Transverse colon (tissue), 4 donors: ENCODE results near the gene MAST4. TPM values are rescaled to one million over a fixed set of nuclear protein-coding genes. Genes with fewer than 3 reads are reported as not detected.

Source experiments
- DNase-seq: peaks from one replicate; pipeline ENCODE4 v3.0.0-alpha.2; 2019
- H3K27ac ChIP-seq, 4 donors: fragments of 200-600 bp; sonication (generic); 2 replicates each; pipeline ENCODE4 v1.5.1; 2016 to 2018; ENCODE audit warnings: inconsistent platforms in 4 of 4
- H3K27me3 ChIP-seq: fragments of 200-600 bp; sonication (generic); 2 replicates; pipeline ENCODE4 v1.5.1; 2017; ENCODE audit warnings: inconsistent platforms
- H3K36me3 ChIP-seq, 4 donors: fragments of 200-600 bp; sonication (generic); 2 replicates each; pipeline ENCODE4 v1.5.1; 2017 to 2019; ENCODE audit warnings: inconsistent platforms in 4 of 4
- H3K4me1 ChIP-seq, 4 donors: fragments of 200-600 bp; sonication (generic); 2 replicates each; pipeline ENCODE4 v1.5.1; 2017 to 2020; ENCODE audit warnings: inconsistent platforms in 4 of 4
- H3K4me3 ChIP-seq, 4 donors: fragments of 200-600 bp; sonication (generic); 1 replicate in 1 of 4; 2 replicates in 3 of 4; pipeline versions ENCODE4 v1.5.1 to v1.6.1; 2017 to 2019; ENCODE audit warnings: inconsistent platforms in 4 of 4
- H3K9me3 ChIP-seq, 2 donors: fragments of 200-600 bp; sonication (generic); 2 replicates each; pipeline ENCODE4 v1.5.1; 2017 to 2019; ENCODE audit warnings: inconsistent platforms in 2 of 2
- CTCF ChIP-seq, 5 experiments: fragments of 200-600 bp in 3 of 5; fragments of 450-650 bp in 2 of 5; sonication (generic) in 3 of 5; IDR thresholded peaks; 1 replicate in 2 of 5; 2 replicates in 3 of 5; pipeline ENCODE4 v1.5.1; 2016 to 2017; ENCODE audit warnings: antibody characterized with exemption in 5 of 5, inconsistent platforms in 3 of 5, mild to moderate bottlenecking in 2 of 5, moderate library complexity in 1 of 5
- EP300 ChIP-seq: sonication (generic); formaldehyde crosslinking; IDR thresholded peaks from one replicate; pipeline ENCODE4 v1.6.1; 2017; ENCODE audit warnings: antibody characterized with exemption, low read depth
- POLR2A ChIP-seq: fragments of 450-650 bp; IDR thresholded peaks from one replicate; pipeline ENCODE4 v1.6.1; 2016; ENCODE audit warnings: antibody characterized with exemption, mild to moderate bottlenecking, moderate library complexity
- POLR2AphosphoS5 ChIP-seq, 3 donors: sonication (generic); formaldehyde crosslinking; IDR thresholded peaks; one replicate each; pipeline ENCODE4 v1.6.1; 2016; ENCODE audit warnings: antibody characterized with exemption in 3 of 3
- WGBS, 2 donors: methylation state at CpG; one replicate each; pipeline ENCODE4 v1.1.5; 2018; ENCODE audit warnings: low coverage in 1 of 2; 5-methylcytosine and 5-hydroxymethylcytosine counted together
- in situ Hi-C, 4 donors: fragments of 200-750 bp; cut with MboI; loops; one replicate each; pipeline versions ENCODE4 v1.15.0 to v1.15.1; 2017; ENCODE audit warnings: low sequenced_read_pairs in 3 of 4, low pct_ligation_motif_present in 1 of 4, low pct_unique_long_range_greater_than_20kb in 1 of 4
- intact Hi-C: fragments of 100-400 bp; cut with DNase I; formaldehyde crosslinking; loops from one replicate; pipeline ENCODE4 v1.15.1; 2023; ENCODE audit warnings: low total_unique reads
- total RNA-seq, 4 donors: library from RNA; depleted of rRNA; stranded (reverse); fragments of >200 nt; gene quantifications; one replicate each; pipeline ENCODE4 v1.1.0, GENCODE V29; 2016

Gene MAST4
- total RNA-seq, 4 donors from 2014 or later = 20.3 to 46.8 (median 35.4) TPM

- H3K36me3 ChIP-seq = no peaks in the 10 kb centered on the region
- peaks cover 76% of the 10 kb centered on the region for H3K27me3 ChIP-seq
- no peak for TF ChIP-seq POLR2AphosphoS5 (IDR thresholded peaks at IDR 0.05)
- no peak for TF ChIP-seq EP300
- no peak for TF ChIP-seq CTCF (IDR thresholded peaks at IDR 0.05)
- no peak for TF ChIP-seq POLR2A
- 0% methylated on average over 3 to 34 of the region's 35 CpGs for WGBS, 2 donors
- peak; percentile 19 for DNase-seq
- H3K27ac ChIP-seq = no peak overlapping the region
- in situ Hi-C loops = no loop called here
- H3K9me3 ChIP-seq = no peaks in the 10 kb centered on the region
- intact Hi-C loops = no loop called here
- H3K4me1 ChIP-seq = peaks cover 0 to 21% (median 16%) of the 10 kb centered on the region in 4 donors
- H3K4me3 ChIP-seq = peak overlapping the region in 3 of 4 donors; percentile 48 to 93 (median 72)
These were observed 1.1 kb downstream of the MAST4 start for GRCh38 chr5:66597183-66597757.

GRCh38 chr5:66602621-66603020, 6.4 kb downstream of the MAST4 start:
- DNase-seq = no peak
- intact Hi-C loops (no loop called here), in situ Hi-C loops (no loop called here)
- Histone ChIP-seq H3K4me3 (no peak overlapping the region), H3K27ac (no peak overlapping the region), H3K27me3 (peaks cover 28% of the 10 kb centered on the region), H3K36me3 (no peaks in the 10 kb centered on the region), H3K4me1 (peaks cover 0 to 3% (median 1%) of the 10 kb centered on the region in 4 donors), H3K9me3 (no peaks in the 10 kb centered on the region)
- 100% methylated on average over 1 of the region's 1 CpG; no CpG with 5 or more reads in 1 of the 2 donors for WGBS, 2 donors
- TF ChIP-seq POLR2A = no peak

- H3K27me3 ChIP-seq = peaks cover 22% of the 10 kb centered on the region
- TF ChIP-seq POLR2AphosphoS5 (IDR thresholded peaks at IDR 0.05) (no peak), POLR2A (no peak), EP300 (no peak), CTCF (IDR thresholded peaks at IDR 0.05) (no peak)
- in situ Hi-C loops (no loop called here), intact Hi-C loops (no loop called here)
- no peaks in the 10 kb centered on the region for H3K9me3 ChIP-seq
- H3K36me3 ChIP-seq = no peaks in the 10 kb centered on the region
- no peak overlapping the region for H3K27ac ChIP-seq
- H3K4me1 ChIP-seq = no peaks in the 10 kb centered on the region
- WGBS, 2 donors = 50 to 81% methylated on average over 1 of the region's 1 CpG
- H3K4me3 ChIP-seq = no peak overlapping the region
- no peak for DNase-seq
These were observed 7.0 kb downstream of the MAST4 start for GRCh38 chr5:66603164-66603563.

- WGBS, 2 donors = 94 to 97% methylated on average over 4 of the region's 4 CpGs
- DNase-seq = no peak
- H3K27ac ChIP-seq = no peak overlapping the region
- no peaks in the 10 kb centered on the region for H3K4me1 ChIP-seq
- no peak overlapping the region for H3K4me3 ChIP-seq
- peaks cover 15% of the 10 kb centered on the region for H3K27me3 ChIP-seq
- no peaks in the 10 kb centered on the region for H3K9me3 ChIP-seq
- intact Hi-C loops = no loop called here
- no peak for TF ChIP-seq POLR2AphosphoS5 (IDR thresholded peaks at IDR 0.05)
- no peak for TF ChIP-seq EP300
- TF ChIP-seq CTCF (IDR thresholded peaks at IDR 0.05) = no peak
- TF ChIP-seq POLR2A = no peak
- no peaks in the 10 kb centered on the region for H3K36me3 ChIP-seq
- in situ Hi-C loops = no loop called here
These were observed 7.7 kb downstream of the MAST4 start for GRCh38 chr5:66603881-66604280.

- Histone ChIP-seq H3K27ac (no peak overlapping the region), H3K4me1 (no peaks in the 10 kb centered on the region), H3K36me3 (no peaks in the 10 kb centered on the region), H3K9me3 (no peaks in the 10 kb centered on the region), H3K27me3 (peaks cover 5% of the 10 kb centered on the region), H3K4me3 (no peak overlapping the region)
- DNase-seq = no peak
- in situ Hi-C loops = no loop called here
- TF ChIP-seq CTCF (IDR thresholded peaks at IDR 0.05) (no peak), POLR2A (no peak), POLR2AphosphoS5 (IDR thresholded peaks at IDR 0.05) (no peak), EP300 (no peak)
- intact Hi-C loops = no loop called here
- 94 to 97% methylated on average over 2 of the region's 2 CpGs for WGBS, 2 donors
These were observed 10.5 kb downstream of the MAST4 start for GRCh38 chr5:66606713-66607112.
